ENCODE results near the gene SSRP1. TPM values are rescaled to one million over a fixed set of nuclear protein-coding genes. Genes with fewer than 3 reads are reported as not detected.

The SSRP1 gene
- total and polyA plus RNA-seq, 2 of the 13 experiments (the other 11 are each of a cell fraction or from before 2014, with no cell fraction given): 93.6 to 129 TPM

- TF ChIP-seq SNAPC4 (CRISPR knock-in tag; IDR thresholded peaks at IDR 0.05) (peak; percentile 48; the same call in 1 of the 2 replicates), TARDBP (CRISPR knock-in tag; IDR thresholded peaks at IDR 0.05) (no peak), RBFOX2 (IDR thresholded peaks at IDR 0.05; ENCODE audit: low read depth, low read length) (peak; percentile 85), HBP1 (CRISPR knock-in tag; IDR thresholded peaks at IDR 0.05; ENCODE audit: low read depth) (0 out of 2 replicates have a peak, but pooled peaks have one; percentile 28), ZNF337 (CRISPR knock-in tag; IDR thresholded peaks at IDR 0.05; ENCODE audit: borderline replicate concordance, low read depth) (0 out of 2 replicates have a peak, but pooled peaks have one; percentile 74), ZNF331 (CRISPR knock-in tag; IDR thresholded peaks at IDR 0.05) (0 out of 2 replicates have a peak, but pooled peaks have one; percentile 10), ASH2L (IDR thresholded peaks at IDR 0.05; ENCODE audit: insufficient read length, low read depth, low read length) (peak; percentile 15), YY1 (IDR thresholded peaks at IDR 0.05; ENCODE audit: insufficient read depth, insufficient replicate concordance, low read depth, low read length) (peak; percentile 88), KLF6 (CRISPR knock-in tag; IDR thresholded peaks at IDR 0.05) (peak; percentile 59; the same call in 1 of the 2 replicates), DNMT3B (CRISPR knock-in tag; conservative IDR thresholded peaks at IDR 0.05) (peak; percentile 55; the same call in 1 of the 2 replicates), MAZ (IDR thresholded peaks at IDR 0.05; ENCODE audit: borderline replicate concordance, low read depth, low read length) (peak; percentile 24; the same call in 1 of the 2 replicates), MAZ (CRISPR knock-in tag; IDR thresholded peaks at IDR 0.05; ENCODE audit: low read depth) (peak; percentile 48), KLF16 (CRISPR knock-in tag; IDR thresholded peaks at IDR 0.05) (peak in 1 of 2 experiments; percentile 40; a peak in 1 of 4 replicates), SKI (IDR thresholded peaks at IDR 0.05; ENCODE audit: partially characterized antibody) (peak; percentile 93), ZNF468 (CRISPR knock-in tag; IDR thresholded peaks at IDR 0.05) (no peak), DMAP1 (CRISPR knock-in tag; IDR thresholded peaks at IDR 0.05) (peak; percentile 80), TRIM22 (IDR thresholded peaks at IDR 0.05) (no peak), RXRB (CRISPR knock-in tag; IDR thresholded peaks at IDR 0.05; ENCODE audit: borderline replicate concordance) (0 out of 2 replicates have a peak, but pooled peaks have one; percentile 24), ISL2 (CRISPR knock-in tag; IDR thresholded peaks at IDR 0.05) (peak; percentile 42), ZFY (CRISPR knock-in tag; IDR thresholded peaks at IDR 0.05) (peak; percentile 61), MXD3 (CRISPR knock-in tag; IDR thresholded peaks at IDR 0.05) (peak; percentile 26; the same call in 1 of the 2 replicates)
These were observed 10.6 kb downstream of the SSRP1 start, which contains the start of gene TNKS1BP1 (continued) for GRCh38 chr11:57324886-57325734.

Data from HepG2 (cell line).